SK-N-MC (cell line): ENCODE data around the gene GPC5.

ENCODE experiments used
- DNase-seq: peaks from one replicate; pipeline ENCODE4 v3.0.0-alpha.2; 2011; ENCODE audit warnings: low read depth, low spot score
- H3K27ac ChIP-seq: fragments of 200-600 bp; sonication (generic); 2 replicates; pipeline ENCODE4 v1.5.1; 2016; ENCODE audit warnings: mixed run types
- H3K36me3 ChIP-seq: fragments of 200-600 bp; sonication (generic); 2 replicates; pipeline ENCODE4 v1.6.1; 2017; ENCODE audit warnings: antibody characterized with exemption, low read length, mixed read lengths; ENCODE audit not compliant: insufficient read depth
- H3K4me3 ChIP-seq: fragments of 200-600 bp; sonication (generic); 2 replicates; pipeline ENCODE4 v1.5.1; 2016
- H3K9ac ChIP-seq: fragments of 200-600 bp; sonication (generic); 2 replicates; pipeline ENCODE4 v1.8.0; 2017; ENCODE audit warnings: mixed run types, mixed read lengths; ENCODE audit not compliant: insufficient read length
- H3K9me3 ChIP-seq: fragments of 200-600 bp; sonication (generic); 2 replicates; pipeline ENCODE4 v1.6.1; 2017; ENCODE audit warnings: low read depth, mild to moderate bottlenecking, antibody characterized with exemption, low read length, moderate library complexity, mixed read lengths
- EZH2 ChIP-seq: fragments of 200-600 bp; sonication (generic); IDR thresholded peaks from one replicate; pipeline ENCODE4 v1.6.1; 2017; ENCODE audit warnings: antibody characterized with exemption
- FOXP2 ChIP-seq: optimal IDR thresholded peaks from 2 replicates; pipeline ENCODE3; 2011; ENCODE audit warnings: mild to moderate bottlenecking, moderate library complexity; ENCODE audit not compliant: insufficient read depth; ENCODE audit errors: extremely low read length, control extremely low read depth
- POLR2AphosphoS5 ChIP-seq: IDR thresholded peaks from 2 replicates; pipeline ENCODE4 v1.6.1; 2012; ENCODE audit warnings: mild to moderate bottlenecking, low read depth, low read length, borderline replicate concordance

GPC5 gene

GRCh38 chr13:91526543-91527033 lies 128.2 kb downstream of the GPC5 start:
- TF ChIP-seq EZH2 (no peak), POLR2AphosphoS5 (no peak), FOXP2 (no peak)
- H3K9ac ChIP-seq, result no peak overlapping the region
- no peaks in the 10 kb centered on the region for H3K9me3 ChIP-seq
- no peak overlapping the region for H3K27ac ChIP-seq
- no peak for DNase-seq
- H3K36me3 ChIP-seq, result no peaks in the 10 kb centered on the region
- no peak overlapping the region for H3K4me3 ChIP-seq

- Histone ChIP-seq H3K4me3 (no peak overlapping the region), H3K27ac (no peak overlapping the region), H3K36me3 (no peaks in the 10 kb centered on the region), H3K9ac (no peak overlapping the region), H3K9me3 (no peaks in the 10 kb centered on the region)
- TF ChIP-seq POLR2AphosphoS5 (no peak), FOXP2 (no peak), EZH2 (no peak)
- DNase-seq, result no peak
Observed at GRCh38 chr13:91529739-91530482, 131.5 kb downstream of the GPC5 start.

- Histone ChIP-seq H3K9me3 (no peaks in the 10 kb centered on the region), H3K36me3 (no peaks in the 10 kb centered on the region), H3K4me3 (no peak overlapping the region), H3K27ac (no peak overlapping the region), H3K9ac (no peak overlapping the region)
- no peak for TF ChIP-seq EZH2
- no peak for TF ChIP-seq FOXP2
- TF ChIP-seq POLR2AphosphoS5, result no peak
- DNase-seq, result no peak
Observed at GRCh38 chr13:91531646-91532045, 133.2 kb downstream of the GPC5 start.

GRCh38 chr13:91533354-91533753 lies 134.9 kb downstream of the GPC5 start:
- Histone ChIP-seq H3K36me3 (no peaks in the 10 kb centered on the region), H3K9ac (no peak overlapping the region), H3K4me3 (no peak overlapping the region), H3K9me3 (no peaks in the 10 kb centered on the region), H3K27ac (no peak overlapping the region)
- DNase-seq, result no peak
- TF ChIP-seq EZH2, result no peak
- no peak for TF ChIP-seq FOXP2
- TF ChIP-seq POLR2AphosphoS5, result no peak

DNA sequence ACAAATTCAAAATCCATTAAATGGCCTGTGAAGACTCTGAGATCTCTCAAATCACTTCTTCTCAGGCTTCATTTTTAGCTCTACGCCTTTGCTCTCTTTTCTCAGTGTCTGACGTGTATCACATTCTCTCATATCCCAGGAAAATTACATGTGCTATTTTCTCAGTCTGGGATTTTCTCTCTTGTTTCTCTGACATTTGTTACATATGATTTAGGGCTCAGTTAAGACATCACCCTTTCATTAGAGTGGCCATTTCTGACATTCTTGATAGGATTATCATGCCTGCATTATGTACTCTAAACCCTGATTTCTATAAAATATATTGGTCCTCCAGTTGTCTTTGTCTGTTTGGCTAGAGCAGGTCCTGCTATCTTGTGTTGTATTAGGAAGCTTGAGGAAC lies 136.6 kb downstream of the GPC5 start:
- Histone ChIP-seq H3K4me3 (no peak overlapping the region), H3K27ac (no peak overlapping the region), H3K36me3 (no peaks in the 10 kb centered on the region), H3K9me3 (no peaks in the 10 kb centered on the region), H3K9ac (no peak overlapping the region)
- DNase-seq, result no peak
- no peak for TF ChIP-seq EZH2
- no peak for TF ChIP-seq FOXP2
- TF ChIP-seq POLR2AphosphoS5, result no peak

DNA sequence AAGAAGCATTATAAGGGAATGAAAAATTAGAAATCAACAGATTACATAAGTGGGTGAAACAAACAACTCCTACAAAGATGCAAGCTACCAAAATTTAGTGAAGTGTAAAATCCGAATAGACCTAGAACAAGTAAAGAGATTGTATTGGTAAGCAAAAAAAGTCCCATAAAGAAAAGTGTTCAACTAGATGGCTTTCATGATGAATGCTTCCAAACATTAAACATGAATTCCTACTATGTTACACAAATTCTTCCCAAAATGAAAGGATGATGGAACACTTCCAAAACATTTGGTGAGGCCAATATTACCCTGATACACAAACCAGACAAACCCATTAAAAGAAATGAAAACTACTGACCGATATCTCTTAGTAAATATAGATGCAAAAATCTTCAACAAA lies 139.0 kb downstream of the GPC5 start:
- H3K9ac ChIP-seq, result no peak overlapping the region
- no peak for TF ChIP-seq FOXP2
- H3K4me3 ChIP-seq, result no peak overlapping the region
- no peak overlapping the region for H3K27ac ChIP-seq
- DNase-seq, result no peak
- H3K36me3 ChIP-seq, result no peaks in the 10 kb centered on the region
- no peaks in the 10 kb centered on the region for H3K9me3 ChIP-seq

DNA sequence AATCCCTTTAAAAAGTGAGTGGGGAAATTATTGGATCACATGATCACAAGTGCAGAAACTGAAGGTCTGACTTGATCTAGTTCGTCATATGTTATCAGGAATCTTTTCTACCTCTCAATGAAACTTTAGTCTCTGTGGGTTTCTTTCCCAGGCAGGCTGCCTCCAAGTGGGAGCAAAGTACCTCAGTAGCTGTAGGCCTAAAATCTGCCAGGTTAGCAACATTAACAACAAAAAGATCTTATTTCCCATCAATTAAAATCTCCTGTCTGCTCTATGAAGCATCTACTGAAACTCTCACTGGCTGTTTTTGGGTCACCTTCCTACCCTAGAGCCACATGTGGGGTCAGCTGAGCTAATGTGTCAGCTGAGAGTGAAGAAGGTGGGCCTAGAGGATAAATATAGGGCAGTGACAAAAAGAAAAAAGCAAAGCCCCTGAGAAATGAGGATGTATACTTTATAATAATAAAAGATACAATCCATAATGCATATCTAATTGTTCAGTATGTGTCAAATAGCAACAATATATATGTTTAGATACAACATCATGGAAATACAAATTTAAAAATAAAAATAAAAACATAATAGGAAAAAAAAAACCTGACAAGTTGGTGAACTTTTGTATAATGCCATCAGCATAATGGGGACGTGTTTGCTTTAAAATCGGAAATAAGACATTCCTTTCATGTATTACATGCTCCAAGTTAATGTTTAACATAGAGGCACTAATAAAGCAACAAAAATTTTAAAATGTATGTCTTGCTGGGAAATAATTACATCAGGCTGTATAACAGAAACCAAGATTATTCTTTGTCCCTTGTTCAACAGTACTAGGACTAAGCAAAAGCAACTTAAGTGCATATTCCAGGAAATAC lies 141.1 kb downstream of the GPC5 start:
- DNase-seq, result no peak
- H3K4me3 ChIP-seq, result no peak overlapping the region
- H3K36me3 ChIP-seq, result no peaks in the 10 kb centered on the region
- no peak overlapping the region for H3K9ac ChIP-seq
- TF ChIP-seq POLR2AphosphoS5 (no peak), FOXP2 (no peak), EZH2 (no peak)
- no peaks in the 10 kb centered on the region for H3K9me3 ChIP-seq
- peak overlapping the region; percentile 44; the same call in 1 of the 2 replicates for H3K27ac ChIP-seq

DNA sequence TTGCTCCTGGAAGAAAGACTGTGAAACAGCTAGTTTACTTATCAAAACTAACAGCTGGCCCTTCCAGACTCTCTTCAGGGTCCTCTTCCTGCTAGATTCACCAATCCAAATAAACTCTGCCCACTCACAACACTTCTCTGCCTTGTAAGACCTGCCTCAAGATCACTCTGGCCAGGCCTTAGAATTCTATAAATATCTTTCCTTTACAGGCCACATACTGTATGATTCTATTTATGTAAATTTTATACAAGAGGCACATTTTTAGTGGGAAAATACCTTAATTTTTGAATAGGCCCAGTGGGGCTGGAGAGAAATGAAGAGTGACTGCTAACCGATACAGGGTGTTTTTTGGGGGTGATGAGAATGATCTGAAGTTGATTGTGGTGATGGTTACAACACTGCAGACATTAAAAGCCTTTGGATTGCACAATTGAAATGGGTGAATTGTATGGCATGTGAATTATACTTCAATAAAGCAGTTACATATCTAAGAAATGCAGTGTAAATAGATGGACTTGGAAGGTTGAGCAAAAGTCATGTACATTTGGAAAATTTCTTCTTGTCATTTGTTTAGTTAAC lies 141.8 kb downstream of the GPC5 start:
- TF ChIP-seq EZH2, result no peak
- H3K27ac ChIP-seq, result peak overlapping the region; percentile 44
- no peak for DNase-seq

More for the DNA sequence above, 141.8 kb downstream of the GPC5 start:
- H3K9me3 ChIP-seq, result no peaks in the 10 kb centered on the region
- no peak overlapping the region for H3K9ac ChIP-seq
- no peaks in the 10 kb centered on the region for H3K36me3 ChIP-seq
- no peak overlapping the region for H3K4me3 ChIP-seq
